K562 (cell line): ENCODE data around the gene SGSM2. TPM values are rescaled to one million over a fixed set of nuclear protein-coding genes. Genes with fewer than 3 reads are reported as not detected.

Experiments
- DPF2 ChIP-seq: fragments of 450-650 bp; IDR thresholded peaks from 2 replicates; pipeline ENCODE4 v1.6.1; 2016
- EP400 ChIP-seq: fragments of 450-650 bp; IDR thresholded peaks from 2 replicates; pipeline ENCODE4 v1.6.1; 2017; ENCODE audit warnings: antibody characterized with exemption, mild to moderate bottlenecking, moderate library complexity
- FOXO4 ChIP-seq: fragments of 450-650 bp; formaldehyde crosslinking; IDR thresholded peaks from 2 replicates; pipeline ENCODE4 v1.4.0; 2020; ENCODE audit warnings: mild to moderate bottlenecking, moderate library complexity
- GABPB2 ChIP-seq: fragments of 250-450 bp; sonication (Bioruptor Pico); conservative IDR thresholded peaks from 2 replicates; pipeline ENCODE4 v1.5.1; 2021; ENCODE audit warnings: mild to moderate bottlenecking
- HDGF ChIP-seq: fragments of 450-650 bp; IDR thresholded peaks from 2 replicates; pipeline ENCODE4 v1.6.1; 2016
- HNRNPH1 ChIP-seq: fragments of 200-400 bp; formaldehyde crosslinking; optimal IDR thresholded peaks from 2 replicates; pipeline ENCODE3; 2017; ENCODE audit warnings: low read depth, mild to moderate bottlenecking, low read length, moderate library complexity
- MCM2 ChIP-seq: fragments of 450-650 bp; IDR thresholded peaks from 2 replicates; pipeline ENCODE4 v1.6.1; 2017; ENCODE audit warnings: low read depth, mild to moderate bottlenecking
- NFE2L1 ChIP-seq: fragments of 450-650 bp; IDR thresholded peaks from 2 replicates; pipeline ENCODE4 v1.6.1; 2016; ENCODE audit warnings: missing genetic modification characterization, low read depth, mild to moderate bottlenecking, missing compliant biosample characterization, moderate library complexity, borderline replicate concordance
- NFIC ChIP-seq: fragments of 450-650 bp; IDR thresholded peaks from 2 replicates; pipeline ENCODE4 v1.6.1; 2017; ENCODE audit warnings: mild to moderate bottlenecking, inconsistent platforms
- NR3C1 ChIP-seq: sonication (generic); formaldehyde crosslinking; IDR thresholded peaks from 2 replicates; pipeline ENCODE4 v1.8.1; 2022; ENCODE audit warnings: missing genetic modification reagents
- POLR2H ChIP-seq: IDR thresholded peaks from 2 replicates; pipeline ENCODE4 v1.6.1; 2016; ENCODE audit warnings: missing genetic modification characterization, low read depth, mild to moderate bottlenecking, control low read depth, missing compliant biosample characterization, moderate library complexity
- SMAD2 ChIP-seq: fragments of 150-350 bp; IDR thresholded peaks from 2 replicates; pipeline ENCODE4 v1.6.1; 2014; ENCODE audit warnings: low read depth, mild to moderate bottlenecking, low read length
- TGIF2 ChIP-seq: sonication (generic); formaldehyde crosslinking; IDR thresholded peaks from 2 replicates; pipeline ENCODE4 v1.8.1; 2022; ENCODE audit warnings: mild to moderate bottlenecking, missing genetic modification reagents, moderate library complexity
- YY1 ChIP-seq, 3 experiments: IDR thresholded peaks; 2 replicates each; pipeline ENCODE4 v1.6.1; 2011; ENCODE audit warnings: low read length in 2 of 3, mild to moderate bottlenecking in 2 of 3, moderate library complexity in 2 of 3, borderline replicate concordance in 1 of 3, control low read depth in 1 of 3, low read depth in 1 of 3; ENCODE audit not compliant: insufficient read depth in 3 of 3, insufficient replicate concordance in 2 of 3, control insufficient read depth in 1 of 3, insufficient read length in 1 of 3; ENCODE audit errors: extremely low read depth in 1 of 3
- ZNF12 ChIP-seq: sonication (generic); formaldehyde crosslinking; IDR thresholded peaks from 2 replicates; pipeline ENCODE4 v1.4.0; 2020; ENCODE audit warnings: mild to moderate bottlenecking, missing genetic modification reagents
- ZNF212 ChIP-seq: fragments of 450-650 bp; formaldehyde crosslinking; IDR thresholded peaks from 2 replicates; pipeline ENCODE4 v1.4.0; 2020; ENCODE audit warnings: mild to moderate bottlenecking
- ZNF263 ChIP-seq: sonication (generic); formaldehyde crosslinking; IDR thresholded peaks from 2 replicates; pipeline ENCODE4 v1.8.0; 2022; ENCODE audit warnings: mild to moderate bottlenecking, missing genetic modification reagents, borderline replicate concordance
- ZNF436 ChIP-seq: fragments of 250-450, 450-650 bp; sonication (Bioruptor Pico); formaldehyde crosslinking; IDR thresholded peaks from 2 replicates; pipeline ENCODE4 v1.7.0; 2020; ENCODE audit warnings: mild to moderate bottlenecking
- ZNF592 ChIP-seq: fragments of 450-650 bp; IDR thresholded peaks from 2 replicates; pipeline ENCODE4 v1.6.1; 2017; ENCODE audit warnings: antibody characterized with exemption, mild to moderate bottlenecking
- ZNF77 ChIP-seq: fragments of 250-450 bp; sonication (Bioruptor Pico); IDR thresholded peaks from 2 replicates; pipeline ENCODE4 v1.5.0; 2020
- polyA plus RNA-seq, 8 experiments: library from polyadenylated mRNA; depleted of rRNA in 4 of 8; stranded (reverse) in 5 of 8; unstranded in 3 of 8; fragments of >200 nt; fragmentation: Nextera tagmentation in 2 of 8; fragmentation: Illumina TruSeq in 1 of 8; extraction: Ambion mirVana in 2 of 8; extraction: Trizol in 1 of 8; gene quantifications; 2 replicates each; pipeline versions ENCODE4 v1.2.1 to v1.2.3, GENCODE V29; 2011 to 2014; ENCODE audit warnings: inconsistent platforms in 1 of 8, missing spikeins in 1 of 8
- total RNA-seq, 7 experiments: library from RNA; depleted of rRNA in 6 of 7; stranded (reverse); fragments of >200 nt in 6 of 7; fragmentation: Illumina TruSeq in 2 of 7; extraction: Trizol in 2 of 7; gene quantifications; 2 replicates each; pipeline versions ENCODE4 v1.2.1 to v1.2.3, GENCODE V29; 2011 to 2021; ENCODE audit warnings: low replicate concordance in 1 of 7
- TF ChIP-seq, protein P1 (sequence below): conservative IDR thresholded peaks from 2 replicates; pipeline ENCODE4 v1.6.1; 2011; ENCODE audit warnings: low read depth, mild to moderate bottlenecking, low read length; ENCODE audit not compliant: control insufficient read depth
- TF ChIP-seq, protein P2 (sequence below): fragments of 250-450 bp; sonication (Bioruptor Pico); IDR thresholded peaks from 2 replicates; pipeline ENCODE4 v1.8.0; 2021; ENCODE audit warnings: borderline replicate concordance, mild to moderate bottlenecking, moderate library complexity; ENCODE audit not compliant: poor library complexity, severe bottlenecking

SGSM2 gene
- total and polyA plus RNA-seq, 9 of the 15 experiments (the other 6 are each of a cell fraction or from before 2014, with no cell fraction given), result 0.20 to 26.3 (median 14.8) TPM

- TF ChIP-seq SMAD2, result no peak
- no peak for TF ChIP-seq ZNF263
- TF ChIP-seq ZNF77 (CRISPR knock-in tag), result no peak
- TF ChIP-seq ZNF436, result no peak
- peak; percentile 15; the same call in 1 of the 2 replicates for TF ChIP-seq NFIC
- peak; percentile 67 for TF ChIP-seq POLR2H (tag)
- no peak for TF ChIP-seq DPF2
- TF ChIP-seq YY1 (IDR thresholded peaks at IDR 0.05; ENCODE audit: borderline replicate concordance in 1 of 3, control insufficient read depth in 1 of 3, extremely low read depth in 1 of 3, insufficient read depth in 3 of 3, insufficient read length in 1 of 3, insufficient replicate concordance in 2 of 3, low read depth in 1 of 3, low read length in 2 of 3), result peak; percentile 65 to 92 (median 89)
- TF ChIP-seq HDGF, result no peak
- TF ChIP-seq HNRNPH1, result no peak
- TF ChIP-seq FOXO4 (CRISPR knock-in tag), result no peak
- no peak for TF ChIP-seq GABPB2 (CRISPR knock-in tag)
- TF ChIP-seq TGIF2, result no peak
- no peak for TF ChIP-seq NFE2L1
- TF ChIP-seq, protein P1, sequence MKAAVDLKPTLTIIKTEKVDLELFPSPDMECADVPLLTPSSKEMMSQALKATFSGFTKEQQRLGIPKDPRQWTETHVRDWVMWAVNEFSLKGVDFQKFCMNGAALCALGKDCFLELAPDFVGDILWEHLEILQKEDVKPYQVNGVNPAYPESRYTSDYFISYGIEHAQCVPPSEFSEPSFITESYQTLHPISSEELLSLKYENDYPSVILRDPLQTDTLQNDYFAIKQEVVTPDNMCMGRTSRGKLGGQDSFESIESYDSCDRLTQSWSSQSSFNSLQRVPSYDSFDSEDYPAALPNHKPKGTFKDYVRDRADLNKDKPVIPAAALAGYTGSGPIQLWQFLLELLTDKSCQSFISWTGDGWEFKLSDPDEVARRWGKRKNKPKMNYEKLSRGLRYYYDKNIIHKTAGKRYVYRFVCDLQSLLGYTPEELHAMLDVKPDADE, result peak; percentile 65
- TF ChIP-seq EP400, result peak; percentile 99
- no peak for TF ChIP-seq ZNF12 (CRISPR knock-in tag)
- no peak for TF ChIP-seq NR3C1
- TF ChIP-seq MCM2, result no peak
- TF ChIP-seq ZNF212 (CRISPR knock-in tag), result no peak
- TF ChIP-seq, protein P2, sequence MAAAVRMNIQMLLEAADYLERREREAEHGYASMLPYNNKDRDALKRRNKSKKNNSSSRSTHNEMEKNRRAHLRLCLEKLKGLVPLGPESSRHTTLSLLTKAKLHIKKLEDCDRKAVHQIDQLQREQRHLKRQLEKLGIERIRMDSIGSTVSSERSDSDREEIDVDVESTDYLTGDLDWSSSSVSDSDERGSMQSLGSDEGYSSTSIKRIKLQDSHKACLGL, result peak; percentile 88
- peak; percentile 69 for TF ChIP-seq ZNF592
Observed at GRCh38 chr17:2336215-2336851, 968 bp upstream of the SGSM2 start, which contains the start of gene TSR1 (continued).
